COLO668 (cell line): Measurements from ENCODE around the gene SH3BP2.
"Not testable (repeated sequence)": the region's sequence is repeated elsewhere in the genome, so short reads cannot be mapped to it uniquely, and the experiment has no call there.

ENCODE experiments used
- DNase-seq: peaks from one replicate; lab custom pipeline; 2025; ENCODE audit not compliant: unreplicated experiment; lab: John Stamatoyannopoulos, UW

Gene SH3BP2

GRCh38 chr4:2762486-2763370, 30.2 kb upstream of the SH3BP2 start:
- DNase-seq, result not testable (repeated sequence)

GRCh38 chr4:2763511-2763967, 29.3 kb upstream of the SH3BP2 start:
- DNase-seq, result no peak

- no peak for DNase-seq
Measured at GRCh38 chr4:2765832-2766526, 26.9 kb upstream of the SH3BP2 start.

- no peak for DNase-seq
Measured at GRCh38 chr4:2767046-2767704, 25.7 kb upstream of the SH3BP2 start.

- DNase-seq, result no peak
Measured at GRCh38 chr4:2767705-2768074, 25.2 kb upstream of the SH3BP2 start.

- DNase-seq, result no peak
Measured at GRCh38 chr4:2768124-2768523, 24.8 kb upstream of the SH3BP2 start.

GRCh38 chr4:2768921-2769336, 24.0 kb upstream of the SH3BP2 start:
- no peak for DNase-seq

GRCh38 chr4:2771264-2771663, 21.6 kb upstream of the SH3BP2 start:
- DNase-seq, result no peak

- DNase-seq, result not testable (repeated sequence)
Measured at GRCh38 chr4:2780643-2781042, 12.2 kb upstream of the SH3BP2 start.

GRCh38 chr4:2781911-2782310, 11.0 kb upstream of the SH3BP2 start:
- DNase-seq, result no peak

GRCh38 chr4:2783790-2784189, 9.1 kb upstream of the SH3BP2 start:
- no peak for DNase-seq

- no peak for DNase-seq
Measured at GRCh38 chr4:2785613-2786012, 7.3 kb upstream of the SH3BP2 start.

- DNase-seq, result no peak
Measured at GRCh38 chr4:2786152-2786671, 6.7 kb upstream of the SH3BP2 start.

GRCh38 chr4:2786794-2787229, 6.1 kb upstream of the SH3BP2 start:
- no peak for DNase-seq

- no peak for DNase-seq
Measured at GRCh38 chr4:2787230-2788100, 5.4 kb upstream of the SH3BP2 start.

- no peak for DNase-seq
Measured at GRCh38 chr4:2788101-2788500, 4.8 kb upstream of the SH3BP2 start.

GRCh38 chr4:2788532-2789103, 4.3 kb upstream of the SH3BP2 start:
- no peak for DNase-seq

GRCh38 chr4:2789351-2789750, 3.5 kb upstream of the SH3BP2 start:
- DNase-seq, result no peak

- DNase-seq, result peak; percentile 17
Measured at GRCh38 chr4:2789793-2790582, 2.9 kb upstream of the SH3BP2 start.
